Measurements from ENCODE around the gene ZNF865. TPM values are rescaled to one million over a fixed set of nuclear protein-coding genes. Genes with fewer than 3 reads are reported as not detected.
A peak's percentile ranks its signal among the peaks of the same experiment; 100 is the strongest.
"Not testable (repeated sequence)": the region's sequence is repeated elsewhere in the genome, so short reads cannot be mapped to it uniquely, and the experiment has no call there.

The ZNF865 gene
- 0.36 TPM for polyA plus RNA-seq

- no peaks in the 10 kb centered on the region for H3K36me3 Mint-ChIP-seq
Observed at GRCh38 chr19:55605637-55606470, at the start of gene ZNF865. ZNF865 (plus strand) TSS chr19:55605647; CDS start chr19:55613619, 7,972 bp downstream.

DNA sequence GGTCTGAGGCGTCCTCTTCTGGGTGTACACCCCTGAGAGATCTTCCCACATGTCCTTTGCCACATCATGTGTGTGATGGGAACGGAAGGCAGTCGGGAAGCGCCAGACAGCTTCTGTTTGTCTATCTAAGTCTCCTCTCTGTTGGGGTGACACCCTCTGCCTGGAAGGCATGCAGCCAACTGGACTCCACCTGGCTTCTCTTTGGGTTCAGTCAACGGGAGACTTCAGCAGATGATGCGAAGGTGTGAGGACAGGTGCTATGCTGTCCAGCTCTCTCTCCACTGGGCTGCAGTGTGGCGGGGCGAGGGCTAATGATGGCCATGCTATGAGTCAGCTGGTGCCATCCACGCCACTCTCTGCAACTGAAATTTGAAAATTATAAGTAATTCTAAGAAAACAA, 45.8 kb upstream of the ZNF865 start:
- no peaks in the 10 kb centered on the region for H3K4me1 Mint-ChIP-seq
- H3K4me3 Mint-ChIP-seq, result no peak overlapping the region

More at GRCh38 chr19:55605637-55606470, at the start of gene ZNF865:
- H3K27ac Mint-ChIP-seq, result peak within 1 kb of the TSS; percentile 91 to 95 (median 93)
- peak within 1 kb of the TSS; percentile 87 to 99 (median 96) for H3K4me3 Mint-ChIP-seq
- H3K4me1 Mint-ChIP-seq, result peaks cover 17 to 43% (median 37%) of the 10 kb centered on the region in 3 donors
- H3K9me3 Mint-ChIP-seq, result no peaks in the 10 kb centered on the region
- H3K27me3 Mint-ChIP-seq, result no peaks in the 10 kb centered on the region

DNA sequence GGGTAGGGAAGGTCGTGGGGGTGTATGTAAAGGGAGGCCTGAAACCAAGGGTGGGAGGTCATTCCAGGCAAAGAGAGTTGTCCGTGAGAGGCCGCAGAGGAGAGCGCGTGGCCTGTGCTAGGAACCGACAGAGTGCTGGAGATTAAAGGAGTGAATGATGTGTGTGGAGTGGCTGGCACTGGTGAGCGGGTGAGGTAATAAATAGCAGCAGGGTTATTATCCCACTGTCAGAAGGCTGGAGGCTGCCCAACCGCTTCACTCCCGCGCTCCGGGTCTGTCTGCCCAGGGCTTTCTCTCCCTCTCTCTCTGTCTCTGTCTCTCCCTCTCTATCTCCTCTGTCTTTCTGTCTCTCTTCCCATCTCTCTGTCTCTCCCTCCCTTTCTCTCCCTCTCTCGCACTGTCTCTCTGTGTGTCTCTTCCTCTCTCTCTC, 42.2 kb upstream of the ZNF865 start:
- Mint-ChIP-seq H3K27ac (no peak overlapping the region), H3K27me3 (peaks cover 7% of the 10 kb centered on the region), H3K4me1 (no peaks in the 10 kb centered on the region), H3K4me3 (no peak overlapping the region), H3K36me3 (peaks cover 3% of the 10 kb centered on the region), H3K9me3 (peaks cover 0 to 6% (median 4%) of the 10 kb centered on the region in 3 donors)

More for the DNA sequence above, 45.8 kb upstream of the ZNF865 start:
- H3K27ac Mint-ChIP-seq, result no peak overlapping the region
- peaks cover 2% of the 10 kb centered on the region for H3K27me3 Mint-ChIP-seq
- H3K36me3 Mint-ChIP-seq, result peaks cover 3% of the 10 kb centered on the region
- peaks cover 0 to 6% (median 4%) of the 10 kb centered on the region in 3 donors for H3K9me3 Mint-ChIP-seq

- H3K36me3 Mint-ChIP-seq, result no peaks in the 10 kb centered on the region
- H3K4me1 Mint-ChIP-seq, result no peaks in the 10 kb centered on the region
- no peaks in the 10 kb centered on the region for H3K9me3 Mint-ChIP-seq
- peaks cover 5% of the 10 kb centered on the region for H3K27me3 Mint-ChIP-seq
- H3K4me3 Mint-ChIP-seq, result no peak overlapping the region
- H3K27ac Mint-ChIP-seq, result no peak overlapping the region
Observed at GRCh38 chr19:55566823-55567222, 38.6 kb upstream of the ZNF865 start.

DNA sequence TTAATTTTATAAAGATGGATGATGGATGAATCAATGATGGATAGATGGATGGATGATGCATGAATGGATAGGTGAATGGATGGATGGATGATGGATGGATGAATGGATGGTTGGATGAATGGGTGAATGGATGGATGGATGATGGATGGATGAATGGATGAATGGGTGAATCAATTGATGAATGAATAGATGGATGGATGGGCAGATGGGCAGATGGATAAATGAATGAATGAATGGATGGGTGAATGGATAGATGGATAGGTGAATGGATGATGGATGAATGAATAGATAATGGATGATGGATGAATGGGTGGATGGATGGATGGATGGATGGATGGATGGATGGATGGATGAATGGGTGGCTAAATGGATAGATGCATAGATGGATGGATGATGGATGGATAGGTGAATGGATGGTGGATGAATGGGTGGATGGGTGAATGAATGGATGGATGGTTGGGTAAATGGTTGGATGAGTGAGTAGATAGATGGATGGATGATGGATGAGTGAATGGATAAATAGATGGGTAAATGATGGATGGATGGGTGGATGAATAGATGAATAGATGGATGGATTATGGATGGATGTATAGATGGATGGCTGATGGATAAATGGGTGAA, 37.6 kb upstream of the ZNF865 start:
- no peak overlapping the region for H3K4me3 Mint-ChIP-seq
- H3K36me3 Mint-ChIP-seq, result no peaks in the 10 kb centered on the region
- peaks cover 5% of the 10 kb centered on the region for H3K27me3 Mint-ChIP-seq

DNA sequence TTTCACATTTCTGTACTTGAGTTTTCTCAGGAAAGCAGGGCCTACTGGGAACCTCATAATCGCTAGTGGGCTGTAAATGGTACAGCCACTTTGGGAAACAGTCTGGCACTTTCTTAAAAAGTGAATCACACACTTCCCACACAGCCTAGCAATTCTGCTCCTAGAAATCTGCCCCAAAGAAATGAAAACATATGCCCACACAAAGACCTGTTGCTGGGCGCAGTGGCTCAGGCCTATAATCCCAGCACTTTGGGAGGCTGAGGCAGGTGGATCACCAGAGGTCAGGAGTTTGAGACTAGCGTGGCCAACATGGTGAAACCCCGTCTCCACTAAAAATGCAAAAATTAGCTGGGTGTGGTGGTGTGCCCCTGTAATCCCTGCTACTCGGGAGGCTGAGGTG, 36.0 kb upstream of the ZNF865 start:
- H3K9me3 Mint-ChIP-seq, result not testable (repeated sequence)

More for the DNA sequence above, 37.6 kb upstream of the ZNF865 start:
- Mint-ChIP-seq H3K4me1 (peaks cover 0 to 2% (median 0%) of the 10 kb centered on the region in 3 donors), H3K27ac (no peak overlapping the region), H3K9me3 (no peaks in the 10 kb centered on the region)

GRCh38 chr19:55573929-55574328, 31.5 kb upstream of the ZNF865 start:
- not testable (repeated sequence) for H3K27me3 Mint-ChIP-seq, H3K9me3 Mint-ChIP-seq, H3K4me1 Mint-ChIP-seq, H3K4me3 Mint-ChIP-seq, H3K27ac Mint-ChIP-seq, H3K36me3 Mint-ChIP-seq

More for the DNA sequence above, 36.0 kb upstream of the ZNF865 start:
- H3K27me3 Mint-ChIP-seq, H3K4me1 Mint-ChIP-seq, H3K4me3 Mint-ChIP-seq, H3K27ac Mint-ChIP-seq, H3K36me3 Mint-ChIP-seq: not testable (repeated sequence)

DNA sequence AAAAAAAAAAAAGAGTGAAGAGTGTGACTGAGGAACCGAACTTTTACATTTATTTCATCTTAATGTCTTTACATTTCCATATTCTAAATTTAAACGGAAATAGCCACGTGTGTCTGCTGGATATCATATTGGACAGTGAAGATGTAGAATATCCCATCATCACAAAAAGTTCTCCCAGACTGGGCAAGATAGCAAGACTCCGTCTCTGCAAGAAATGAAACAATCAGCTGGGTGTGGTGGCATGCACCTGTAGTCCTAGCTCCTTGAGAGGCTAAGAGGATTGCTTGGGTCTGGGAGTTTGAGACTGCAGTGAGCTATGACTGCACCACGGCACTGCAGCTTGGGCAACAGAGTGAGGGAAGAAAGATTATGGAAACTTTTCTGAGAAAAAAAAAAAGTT, 28.7 kb upstream of the ZNF865 start:
- peak overlapping the region in 2 of 4 donors; percentile 35 to 74 for H3K4me3 Mint-ChIP-seq

GRCh38 chr19:55578031-55578760, 27.3 kb upstream of the ZNF865 start:
- Mint-ChIP-seq H3K9me3 (peaks cover 0 to 2% (median 0%) of the 10 kb centered on the region in 3 donors), H3K36me3 (peaks cover 7% of the 10 kb centered on the region), H3K27me3 (peaks cover 2% of the 10 kb centered on the region), H3K4me3 (no peak overlapping the region), H3K27ac (no peak overlapping the region), H3K4me1 (peaks cover 0 to 16% (median 5%) of the 10 kb centered on the region in 3 donors)

More for the DNA sequence above, 28.7 kb upstream of the ZNF865 start:
- Mint-ChIP-seq H3K27ac (no peak overlapping the region), H3K9me3 (peaks cover 0 to 2% (median 0%) of the 10 kb centered on the region in 3 donors), H3K36me3 (peaks cover 7% of the 10 kb centered on the region), H3K27me3 (peaks cover 2% of the 10 kb centered on the region), H3K4me1 (peaks cover 0 to 14% (median 5%) of the 10 kb centered on the region in 3 donors)

GRCh38 chr19:55578761-55579747, 26.4 kb upstream of the ZNF865 start:
- Mint-ChIP-seq H3K4me3 (peak overlapping the region; percentile 72 to 84 (median 80)), H3K4me1 (peaks cover 0 to 16% (median 5%) of the 10 kb centered on the region in 3 donors), H3K27me3 (peaks cover 2% of the 10 kb centered on the region), H3K9me3 (peaks cover 0 to 2% (median 0%) of the 10 kb centered on the region in 3 donors), H3K36me3 (peaks cover 7% of the 10 kb centered on the region), H3K27ac (peak overlapping the region in 2 of 3 donors; percentile 79 to 88)

DNA sequence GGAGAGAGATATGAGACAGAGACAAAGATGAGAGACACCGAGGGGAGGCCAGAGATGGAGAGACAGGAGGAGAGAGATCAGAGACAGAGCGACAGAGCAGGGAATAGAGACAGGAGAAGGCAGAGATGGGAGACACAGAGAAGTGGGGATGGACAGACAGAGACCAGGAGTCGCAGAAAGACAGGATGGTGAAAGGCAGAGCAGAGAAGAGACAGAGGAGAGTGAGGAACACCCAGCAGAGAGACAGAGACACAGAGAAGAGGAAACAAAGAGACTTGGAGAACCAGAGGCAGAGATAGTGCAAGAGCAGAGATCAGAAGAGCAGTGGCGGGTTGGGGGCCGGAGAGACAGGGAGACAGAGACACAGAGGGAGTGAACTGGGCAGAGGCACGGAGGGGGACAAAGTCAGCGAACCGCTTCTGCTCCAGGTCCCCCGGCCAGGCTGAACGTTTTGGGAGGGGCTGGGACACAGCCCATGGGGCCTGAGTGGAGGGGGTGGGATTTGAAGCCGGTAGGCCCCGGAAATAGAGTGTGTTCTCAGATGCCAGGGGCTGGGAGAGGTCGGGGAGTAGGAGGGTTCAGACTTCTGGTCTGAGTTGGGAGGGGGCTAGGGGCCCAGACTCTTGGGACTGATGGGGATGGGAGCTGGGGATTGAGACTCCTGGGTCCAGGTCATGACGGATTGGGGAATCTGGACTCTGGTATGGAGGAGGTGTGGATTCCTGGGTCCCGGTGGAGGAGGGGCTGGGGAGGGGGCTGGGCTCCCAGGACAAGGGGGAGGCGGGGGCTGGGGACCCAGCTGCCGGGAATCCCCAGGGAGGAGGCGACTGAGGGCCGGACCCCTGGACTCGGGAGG, 25.5 kb upstream of the ZNF865 start:
- peaks cover 2% of the 10 kb centered on the region for H3K27me3 Mint-ChIP-seq

DNA sequence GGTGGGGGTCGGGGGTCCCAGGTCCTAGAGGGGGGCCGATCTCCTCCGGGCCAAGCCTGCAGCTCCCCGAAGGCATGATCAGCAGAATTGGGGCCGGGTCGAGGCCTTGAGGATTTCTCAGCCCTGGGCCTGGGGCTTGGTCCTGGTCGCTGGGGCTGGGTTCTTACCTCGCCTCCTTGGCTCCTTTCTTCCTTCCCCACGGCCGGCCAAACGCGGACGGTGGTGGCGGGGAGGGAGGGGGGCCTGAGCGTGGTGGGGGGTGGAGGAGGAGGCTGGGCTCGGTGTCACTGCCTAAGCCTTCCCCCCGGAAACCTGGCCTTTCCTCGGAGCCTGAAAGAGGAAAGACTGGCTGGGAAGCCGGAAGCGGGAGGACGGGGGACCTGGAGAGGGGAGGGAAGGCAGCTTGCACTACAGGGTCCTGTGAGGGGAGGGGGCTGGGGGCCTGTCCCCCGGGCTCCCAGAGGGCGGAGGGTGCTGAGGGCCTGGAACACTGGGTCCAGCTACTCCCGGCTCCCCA, 24.8 kb upstream of the ZNF865 start, which contains the start of gene ZNF579:
ZNF579 (minus strand) TSS at position 221 of the 517 bp plus-strand sequence. CDS start 1,209 bp downstream, outside the sequence.
- Mint-ChIP-seq H3K27ac (peak within 1 kb of the TSS; percentile 54 to 88 (median 79)), H3K9me3 (peaks cover 0 to 2% (median 0%) of the 10 kb centered on the region in 3 donors), H3K36me3 (peaks cover 7% of the 10 kb centered on the region), H3K4me1 (peaks cover 6 to 21% (median 14%) of the 10 kb centered on the region in 3 donors), H3K27me3 (peaks cover 2% of the 10 kb centered on the region), H3K4me3 (peak within 1 kb of the TSS; percentile 72 to 84 (median 80))

More for the DNA sequence above, 25.5 kb upstream of the ZNF865 start:
- Mint-ChIP-seq H3K27ac (peak overlapping the region; percentile 54 to 88 (median 79)), H3K9me3 (peaks cover 0 to 2% (median 0%) of the 10 kb centered on the region in 3 donors), H3K4me3 (peak overlapping the region; percentile 72 to 84 (median 80)), H3K36me3 (peaks cover 7% of the 10 kb centered on the region), H3K4me1 (peaks cover under 1 to 16% (median 8%) of the 10 kb centered on the region in 3 donors)

Data from IgD-negative memory B cell (primary cell).